Endothelial cell of umbilical vein (primary cell): Measurements from ENCODE around the gene JAKMIP1. TPM values are rescaled to one million over a fixed set of nuclear protein-coding genes. Genes with fewer than 3 reads are reported as not detected.

ENCODE experiments used
- BruUV-seq: library from RNA; stranded (reverse); fragments of 400-500 nt; replicated peaks from 2 replicates; lab custom pipeline; 2021; lab: Mats Ljungman, UMichigan
- CTCF ChIA-PET: fragments of 300-600, 350-600 bp; sonication (Branson Sonifier 250); formaldehyde crosslinking; loops from one replicate; lab custom pipeline; 2021; ENCODE audit warnings: antibody characterized with exemption, inconsistent platforms; lab: Charles Lee
- POLR2A ChIA-PET: fragments of 300-600, 350-600 bp; sonication (Branson Sonifier 250); formaldehyde crosslinking; loops from one replicate; lab custom pipeline; 2021; ENCODE audit warnings: antibody characterized with exemption, inconsistent platforms; lab: Charles Lee
- DNase-seq: peaks from one replicate; pipeline ENCODE4 v3.0.0-alpha.2; 2011; ENCODE audit warnings: low read depth, low spot score
- FAIRE-seq: peaks from 2 replicates; lab custom pipeline; 2011; peaks lifted over from hg19 to GRCh38; lab: Jason Lieb, UNC
- H2AFZ ChIP-seq: 2 replicates; pipeline ENCODE4 v1.6.0; 2012; ENCODE audit warnings: low read depth, low read length, control low read depth, inconsistent platforms
- H3K27ac ChIP-seq: 2 replicates; pipeline ENCODE4 v1.5.1; 2011; ENCODE audit warnings: low read depth, mild to moderate bottlenecking, control low read depth, low read length, moderate library complexity; ENCODE audit not compliant: insufficient read depth
- H3K27me3 ChIP-seq, 2 experiments: 2 replicates each; pipeline versions ENCODE4 v1.6.0 to v1.6.1; 2011; ENCODE audit warnings: low read length in 2 of 2, mixed read lengths in 1 of 2; ENCODE audit not compliant: control insufficient read depth in 2 of 2, insufficient read depth in 2 of 2
- H3K36me3 ChIP-seq, 2 experiments: 2 replicates in 1 of 2; 3 replicates in 1 of 2; pipeline ENCODE4 v1.5.1; 2011; ENCODE audit warnings: low read length in 2 of 2, mild to moderate bottlenecking in 1 of 2, moderate library complexity in 1 of 2; ENCODE audit not compliant: control insufficient read depth in 2 of 2, insufficient read depth in 2 of 2; ENCODE audit errors: extremely low read depth in 1 of 2
- H3K4me1 ChIP-seq: 3 replicates; pipeline ENCODE4 v1.5.1; 2011; ENCODE audit warnings: mild to moderate bottlenecking, low read length; ENCODE audit not compliant: control insufficient read depth, insufficient read depth; ENCODE audit errors: extremely low read depth
- H3K4me2 ChIP-seq: 2 replicates; pipeline ENCODE4 v1.6.1; 2011; ENCODE audit warnings: low read length, control low read depth, mixed read lengths; ENCODE audit not compliant: insufficient read depth
- H3K4me3 ChIP-seq, 3 experiments: fragments of 200-600 bp in 1 of 3; sonication (generic), shearing (Covaris generic) in 1 of 3; replicated peaks in 1 of 3; 2 replicates each; pipeline ENCODE4 v1.5.1; 2011 to 2016; ENCODE audit warnings: control low read depth in 3 of 3, low read length in 3 of 3, mild to moderate bottlenecking in 2 of 3, inconsistent platforms in 1 of 3, low read depth in 1 of 3, moderate library complexity in 1 of 3; ENCODE audit not compliant: insufficient read depth in 1 of 3
- H3K79me2 ChIP-seq: 2 replicates; pipeline ENCODE4 v1.6.0; 2012; ENCODE audit warnings: low read length, inconsistent platforms; ENCODE audit not compliant: control insufficient read depth, insufficient read depth
- H3K9ac ChIP-seq: replicated peaks from 2 replicates; pipeline ENCODE3; 2011; ENCODE audit warnings: low read length, control low read depth; ENCODE audit not compliant: insufficient read depth; ENCODE audit errors: extremely low read depth
- H3K9me1 ChIP-seq: replicated peaks from 3 replicates; pipeline ENCODE4 v1.6.0; 2011; ENCODE audit warnings: mild to moderate bottlenecking, low read length; ENCODE audit not compliant: control insufficient read depth, insufficient read depth; ENCODE audit errors: extremely low read depth
- H3K9me3 ChIP-seq: replicated peaks from 2 replicates; pipeline ENCODE4 v1.5.1; 2012; ENCODE audit warnings: low read length, inconsistent platforms; ENCODE audit not compliant: control insufficient read depth, insufficient read depth
- H4K20me1 ChIP-seq: replicated peaks from 2 replicates; pipeline ENCODE3; 2011; ENCODE audit warnings: mild to moderate bottlenecking, low read length; ENCODE audit not compliant: control insufficient read depth, insufficient read depth; ENCODE audit errors: extremely low read depth
- EZH2 ChIP-seq: IDR thresholded peaks from 2 replicates; pipeline ENCODE4 v1.6.1; 2012; ENCODE audit warnings: borderline replicate concordance, low read depth, mild to moderate bottlenecking, moderate library complexity, low read length, inconsistent platforms; ENCODE audit not compliant: severe bottlenecking
- FOS ChIP-seq: IDR thresholded peaks from 2 replicates; pipeline ENCODE4 v1.6.1; 2011; ENCODE audit warnings: mild to moderate bottlenecking, low read length, moderate library complexity, borderline replicate concordance; ENCODE audit not compliant: insufficient read depth
- GATA2 ChIP-seq: IDR thresholded peaks from 2 replicates; pipeline ENCODE4 v1.7.0; 2011; ENCODE audit warnings: low read depth, mild to moderate bottlenecking, moderate library complexity, mixed read lengths, low read length; ENCODE audit not compliant: insufficient read length, insufficient read depth
- JUN ChIP-seq: IDR thresholded peaks from 2 replicates; pipeline ENCODE4 v1.6.1; 2011; ENCODE audit warnings: borderline replicate concordance, low read depth; ENCODE audit not compliant: insufficient read length, insufficient read depth
- MYC ChIP-seq: IDR thresholded peaks from one replicate; pipeline ENCODE4 v1.6.1; 2011; ENCODE audit warnings: mild to moderate bottlenecking, low read depth, low read length
- POLR2A ChIP-seq: IDR thresholded peaks from 2 replicates; pipeline ENCODE4 v1.6.1; 2012; ENCODE audit warnings: low read depth, mild to moderate bottlenecking, control low read depth, low read length
- POLR2AphosphoS5 ChIP-seq: IDR thresholded peaks from 2 replicates; pipeline ENCODE4 v1.6.1; 2012; ENCODE audit warnings: low read depth, mild to moderate bottlenecking, control low read depth, low read length, moderate library complexity; ENCODE audit not compliant: insufficient read depth
- dilution Hi-C: fragments of 300-500 bp; cut with MboI; formaldehyde crosslinking; loops from one replicate; pipeline ENCODE4 v1.15.0; 2019; ENCODE audit warnings: low sequenced_read_pairs; ENCODE audit not compliant: extremely low pct_ligation_motif_present
- intact Hi-C: fragments of 100-400 bp; cut with micrococcal nuclease; formaldehyde crosslinking; loops from one replicate; pipeline ENCODE4 v1.10.0; 2022
- polyA plus RNA-seq, 4 experiments: library from polyadenylated mRNA; depleted of rRNA in 3 of 4; stranded (reverse) in 3 of 4; unstranded in 1 of 4; fragments of >200 nt; gene quantifications; 2 replicates each; pipeline versions ENCODE4 v1.2.1 to v1.2.3, GENCODE V29; 2011 to 2012; ENCODE audit warnings: missing spikeins in 1 of 4
- total RNA-seq: library from RNA; stranded (reverse); gene quantifications from 2 replicates; pipeline ENCODE4 v1.2.3, GENCODE V29; 2021
- TF ChIP-seq, protein P1 (sequence below): IDR thresholded peaks from 2 replicates; pipeline ENCODE4 v1.6.1; 2011; ENCODE audit not compliant: insufficient read depth, insufficient read length
- TF ChIP-seq, protein P2 (sequence below), 2 donors: IDR thresholded peaks; 1 replicate in 1 of 2; 2 replicates in 1 of 2; pipeline ENCODE4 v1.5.1; 2011; ENCODE audit warnings: low read length in 2 of 2, mild to moderate bottlenecking in 2 of 2, moderate library complexity in 2 of 2, control low read depth in 1 of 2, inconsistent platforms in 1 of 2, low read depth in 1 of 2; ENCODE audit not compliant: insufficient read depth in 1 of 2; ENCODE audit errors: extremely low read depth in 1 of 2

JAKMIP1 gene
- total and polyA plus RNA-seq, 2 donors (not counting 3 experiments of a cell fraction or from before 2014, with no cell fraction given) = not detected

GRCh38 chr4:6058531-6059374 is 141.6 kb downstream of the JAKMIP1 start:
- DNase-seq = no peak
- no peaks in the 10 kb centered on the region for H3K9me1 ChIP-seq
- H3K4me2 ChIP-seq = no peak overlapping the region
- TF ChIP-seq, protein P1, sequence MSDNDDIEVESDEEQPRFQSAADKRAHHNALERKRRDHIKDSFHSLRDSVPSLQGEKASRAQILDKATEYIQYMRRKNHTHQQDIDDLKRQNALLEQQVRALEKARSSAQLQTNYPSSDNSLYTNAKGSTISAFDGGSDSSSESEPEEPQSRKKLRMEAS = no peak
- TF ChIP-seq EZH2 = no peak
- no peak for TF ChIP-seq JUN
- TF ChIP-seq, protein P2, sequence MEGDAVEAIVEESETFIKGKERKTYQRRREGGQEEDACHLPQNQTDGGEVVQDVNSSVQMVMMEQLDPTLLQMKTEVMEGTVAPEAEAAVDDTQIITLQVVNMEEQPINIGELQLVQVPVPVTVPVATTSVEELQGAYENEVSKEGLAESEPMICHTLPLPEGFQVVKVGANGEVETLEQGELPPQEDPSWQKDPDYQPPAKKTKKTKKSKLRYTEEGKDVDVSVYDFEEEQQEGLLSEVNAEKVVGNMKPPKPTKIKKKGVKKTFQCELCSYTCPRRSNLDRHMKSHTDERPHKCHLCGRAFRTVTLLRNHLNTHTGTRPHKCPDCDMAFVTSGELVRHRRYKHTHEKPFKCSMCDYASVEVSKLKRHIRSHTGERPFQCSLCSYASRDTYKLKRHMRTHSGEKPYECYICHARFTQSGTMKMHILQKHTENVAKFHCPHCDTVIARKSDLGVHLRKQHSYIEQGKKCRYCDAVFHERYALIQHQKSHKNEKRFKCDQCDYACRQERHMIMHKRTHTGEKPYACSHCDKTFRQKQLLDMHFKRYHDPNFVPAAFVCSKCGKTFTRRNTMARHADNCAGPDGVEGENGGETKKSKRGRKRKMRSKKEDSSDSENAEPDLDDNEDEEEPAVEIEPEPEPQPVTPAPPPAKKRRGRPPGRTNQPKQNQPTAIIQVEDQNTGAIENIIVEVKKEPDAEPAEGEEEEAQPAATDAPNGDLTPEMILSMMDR (IDR thresholded peaks at IDR 0.05; ENCODE audit: extremely low read depth in 1 of 2, insufficient read depth in 1 of 2, low read depth in 1 of 2, low read length in 2 of 2) = no peak
- no peak for TF ChIP-seq FOS
- no peak for TF ChIP-seq MYC
- TF ChIP-seq POLR2A = no peak
- TF ChIP-seq GATA2 = no peak
- TF ChIP-seq POLR2AphosphoS5 = no peak
- CTCF ChIA-PET = no interaction called here
- intact Hi-C loops (no loop called here), dilution Hi-C loops (no loop called here)
- POLR2A ChIA-PET = no interaction called here
- no peak overlapping the region for H3K4me3 ChIP-seq
- no peaks in the 10 kb centered on the region for H3K9me3 ChIP-seq
- no TSS peak for BruUV-seq
- H2AFZ ChIP-seq = no peak overlapping the region
- no peak overlapping the region for H3K27ac ChIP-seq
- no peaks in the 10 kb centered on the region for H4K20me1 ChIP-seq
- H3K36me3 ChIP-seq = no peaks in the 10 kb centered on the region
- no peaks in the 10 kb centered on the region for H3K27me3 ChIP-seq
- H3K79me2 ChIP-seq = no peaks in the 10 kb centered on the region
- FAIRE-seq = no peak
- H3K4me1 ChIP-seq = no peaks in the 10 kb centered on the region
- H3K9ac ChIP-seq = no peak overlapping the region
